Measurements from ENCODE around the gene YPEL3. TPM values are rescaled to one million over a fixed set of nuclear protein-coding genes. Genes with fewer than 3 reads are reported as not detected.

The YPEL3 gene
- total and polyA plus RNA-seq, 2 of the 8 experiments (the other 6 are each of a cell fraction or from before 2014, with no cell fraction given) = 40.3 to 53.3 TPM

GRCh38 chr16:30070490-30070889 lies 25.5 kb downstream of the YPEL3 start (continued):
- TF ChIP-seq BCL11A (IDR thresholded peaks at IDR 0.05; ENCODE audit: low read depth in 2 of 2, low read length in 2 of 2) (no peak), TAF1 (IDR thresholded peaks at IDR 0.05; ENCODE audit: low read depth, low read length) (no peak), CTBP2 (IDR thresholded peaks at IDR 0.05; ENCODE audit: borderline replicate concordance, insufficient read depth, insufficient read length, low read length) (no peak), RXRA (IDR thresholded peaks at IDR 0.05; ENCODE audit: insufficient read depth, low read depth, low read length) (no peak), TBP (IDR thresholded peaks at IDR 0.05; ENCODE audit: low read depth, low read length) (no peak)
